ENCODE results near the gene PLAGL2. TPM values are rescaled to one million over a fixed set of nuclear protein-coding genes. Genes with fewer than 3 reads are reported as not detected.
"Not testable (repeated sequence)": the region's sequence is repeated elsewhere in the genome, so short reads cannot be mapped to it uniquely, and the experiment has no call there.

Gene PLAGL2
- total RNA-seq, 1 donor from 2014 or later = 17.4 TPM

DNA sequence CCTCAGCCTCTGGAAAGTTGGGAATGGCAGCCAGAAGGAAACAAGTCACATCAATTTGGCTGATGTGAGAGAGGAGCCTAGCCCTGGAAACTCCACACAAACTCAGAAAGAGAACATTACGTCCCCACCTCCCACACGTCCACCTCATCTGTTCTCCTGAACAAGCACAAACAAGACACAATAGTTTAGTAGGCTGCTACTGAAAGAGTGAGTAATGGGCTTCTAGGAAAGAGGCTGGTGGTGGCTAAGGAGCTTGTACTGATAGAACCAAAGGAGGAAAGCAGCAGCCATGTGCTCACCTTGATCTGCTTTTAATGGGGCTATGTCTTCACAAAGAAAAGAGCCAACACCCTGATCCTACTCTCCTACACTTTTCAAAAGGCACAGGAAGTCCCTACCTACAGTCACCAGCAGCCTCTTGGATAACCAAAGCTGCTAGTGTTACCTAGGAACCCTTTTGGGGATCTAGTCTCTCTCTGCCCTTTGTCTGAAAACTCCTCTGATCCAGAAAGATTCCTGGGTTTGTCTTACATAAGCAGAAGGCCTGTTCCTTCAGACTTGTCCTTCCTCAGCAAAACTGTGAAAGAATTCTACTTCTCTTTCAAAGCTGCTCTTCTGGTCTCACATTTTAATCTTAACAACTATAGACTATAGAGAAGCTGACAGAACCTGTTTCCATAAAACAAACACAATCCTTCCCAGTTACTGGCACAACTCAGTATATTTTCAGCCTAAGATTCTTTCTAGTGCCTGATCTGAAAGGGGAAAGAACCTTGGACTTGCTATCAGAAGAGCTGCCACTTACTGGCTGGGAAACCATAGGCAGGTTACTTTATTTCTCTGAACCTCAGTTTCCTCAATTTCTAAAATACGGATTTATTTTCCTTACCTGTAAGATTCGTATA lies 3.1 kb downstream of the PLAGL2 start:
- DNase-seq (ENCODE audit: low spot score) = no peak

DNA sequence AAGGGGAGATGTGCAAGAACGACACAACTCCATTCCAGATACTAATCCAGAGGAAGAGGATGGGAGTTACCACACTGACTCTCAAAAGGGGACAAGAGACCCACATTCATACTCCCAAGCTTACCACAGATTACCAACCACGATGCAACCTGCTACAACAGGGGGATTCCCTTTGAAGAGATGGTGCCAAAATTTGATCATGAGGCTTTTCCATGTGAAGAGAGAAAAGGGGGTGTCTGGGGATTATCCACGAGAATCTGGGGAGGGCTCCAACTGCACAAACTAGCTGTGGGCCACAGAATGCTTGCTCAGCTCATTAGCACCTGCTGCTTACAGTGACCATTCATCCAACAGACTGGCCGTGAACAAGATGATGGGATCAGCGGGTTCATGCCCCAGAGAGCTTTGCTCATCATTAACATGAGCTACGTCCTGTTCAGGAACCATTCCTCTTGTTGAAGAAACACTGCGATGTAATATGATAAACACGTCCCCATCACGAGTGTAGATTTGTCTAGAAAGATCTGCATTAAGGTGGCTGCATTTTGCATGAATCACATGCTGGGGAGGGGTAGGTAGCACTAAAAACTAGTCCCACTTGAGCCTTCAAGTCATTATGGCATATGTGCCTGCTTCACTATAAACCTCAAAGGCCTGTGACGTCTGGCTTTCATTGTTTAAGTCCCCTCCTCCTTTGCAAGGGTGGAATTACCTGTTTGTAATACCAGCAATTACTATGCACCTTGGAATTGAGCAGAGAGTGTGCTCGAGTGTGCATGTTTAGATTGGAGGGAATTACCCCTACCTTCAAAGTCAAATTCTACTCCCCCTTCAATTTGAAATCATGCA lies 4.0 kb downstream of the PLAGL2 start:
- no peak for DNase-seq (ENCODE audit: low spot score)

DNA sequence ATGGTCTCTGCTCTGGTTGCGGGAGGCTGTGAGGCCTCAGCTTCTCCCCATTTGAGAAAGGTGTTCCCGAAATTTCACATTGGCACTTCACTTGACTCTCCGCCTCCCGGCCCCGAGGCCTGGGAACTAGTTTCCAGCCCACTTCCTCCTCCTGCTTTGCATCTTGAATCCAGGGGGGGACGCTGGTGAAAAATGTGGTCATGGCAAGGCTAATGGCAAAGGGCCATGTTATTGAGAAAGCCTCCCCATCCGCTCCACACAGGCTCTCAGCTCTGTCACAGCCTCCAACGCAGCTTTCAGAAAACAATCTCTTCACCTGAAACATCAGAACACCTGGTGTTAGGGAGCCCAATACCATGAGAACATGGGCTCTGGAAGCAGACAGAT lies 5.6 kb downstream of the PLAGL2 start:
- DNase-seq (ENCODE audit: low spot score) = no peak

DNA sequence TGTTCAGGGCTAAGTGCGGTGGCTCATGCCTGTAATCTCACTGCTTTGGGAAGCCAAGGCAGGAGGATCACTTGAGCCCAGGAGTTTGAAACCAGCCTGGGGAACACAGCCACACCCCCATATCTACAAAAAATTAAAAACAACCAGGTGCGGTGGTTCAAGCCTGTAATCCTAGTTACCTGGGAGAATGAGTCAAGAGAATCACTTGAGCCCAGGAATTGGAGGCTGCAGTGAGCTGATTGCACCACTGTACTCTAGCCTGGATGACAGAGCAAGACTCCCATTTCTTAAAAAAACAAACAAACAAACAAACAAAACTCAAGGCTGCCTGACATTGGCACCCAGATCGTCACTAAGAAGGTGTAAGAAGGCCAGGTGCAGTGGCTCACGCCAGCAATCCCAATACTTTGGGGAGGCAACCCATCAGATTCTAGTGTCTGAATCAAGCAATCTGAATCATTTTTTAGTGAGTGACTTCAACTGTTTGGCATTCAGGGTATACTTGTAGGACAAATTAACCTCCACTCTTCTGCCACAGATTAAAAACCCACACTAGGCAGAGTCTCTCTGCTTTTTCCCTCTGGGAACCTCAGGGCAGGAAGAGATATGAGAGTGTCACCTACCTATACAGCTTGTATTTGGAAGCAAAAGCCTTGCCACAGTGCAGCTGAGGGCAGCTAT lies 6.1 kb downstream of the PLAGL2 start:
- no peak for DNase-seq (ENCODE audit: low spot score)

DNA sequence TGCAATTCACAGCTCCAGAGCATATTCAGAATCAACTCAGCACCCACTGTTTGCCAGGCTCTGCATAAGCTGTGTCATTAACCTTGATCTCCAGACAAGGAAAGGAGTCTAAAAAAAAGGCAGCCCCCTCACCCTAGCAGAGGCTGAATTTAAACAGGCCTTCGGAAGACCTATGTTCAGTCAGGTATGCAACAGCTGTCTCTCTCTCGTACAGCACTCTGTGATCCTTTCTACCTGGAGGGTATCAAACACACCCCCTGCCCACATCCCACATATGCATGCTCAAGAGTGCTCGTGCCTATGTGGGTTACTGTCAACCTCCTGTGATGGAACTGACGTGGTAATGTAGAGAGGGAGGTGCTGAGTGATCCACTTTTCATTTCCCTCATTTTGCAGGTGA lies 8.5 kb downstream of the PLAGL2 start:
- DNase-seq (ENCODE audit: low spot score) = no peak

DNA sequence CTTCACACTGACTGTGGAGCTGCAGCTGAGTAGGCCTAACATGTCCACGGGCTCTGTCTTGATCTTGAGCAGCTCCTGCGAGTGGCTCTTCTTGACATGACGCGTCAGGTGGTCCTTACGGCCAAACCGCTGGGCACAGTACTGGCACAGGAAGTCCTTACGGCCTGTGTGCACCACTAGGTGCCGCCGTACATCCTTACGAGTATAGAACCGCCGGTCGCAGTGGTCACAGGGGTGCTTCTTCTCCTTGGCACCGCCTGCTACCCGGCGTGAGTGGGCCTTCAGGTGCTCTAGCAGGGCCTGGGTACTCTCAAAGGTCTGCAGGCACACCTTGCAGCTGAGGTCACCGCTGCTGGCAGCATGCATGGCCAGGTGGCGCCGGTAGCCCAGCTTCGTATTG lies 10.4 kb downstream of the PLAGL2 start:
- DNase-seq (ENCODE audit: low spot score) = not testable (repeated sequence)

DNA sequence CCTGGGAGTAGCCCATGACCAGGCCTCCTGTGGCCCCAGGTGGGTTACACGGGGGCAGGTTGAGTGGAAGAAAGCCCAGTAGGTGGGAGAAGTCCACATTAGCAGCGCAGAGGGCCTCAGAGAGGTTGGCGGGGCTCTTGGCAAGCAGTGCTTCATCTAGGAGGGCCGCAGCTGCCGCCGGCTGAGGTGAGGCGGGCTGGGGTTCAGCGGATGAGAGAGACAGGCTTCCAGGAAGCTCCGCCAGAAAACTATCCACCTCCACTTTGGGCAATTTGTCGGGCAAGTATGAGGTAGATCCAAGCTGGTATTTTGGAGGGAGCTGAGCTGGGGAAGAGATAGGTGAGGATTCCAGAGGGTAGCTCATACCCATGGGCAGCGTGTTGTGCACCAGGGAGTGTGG lies 10.9 kb downstream of the PLAGL2 start:
- DNase-seq (ENCODE audit: low spot score) = not testable (repeated sequence)

DNA sequence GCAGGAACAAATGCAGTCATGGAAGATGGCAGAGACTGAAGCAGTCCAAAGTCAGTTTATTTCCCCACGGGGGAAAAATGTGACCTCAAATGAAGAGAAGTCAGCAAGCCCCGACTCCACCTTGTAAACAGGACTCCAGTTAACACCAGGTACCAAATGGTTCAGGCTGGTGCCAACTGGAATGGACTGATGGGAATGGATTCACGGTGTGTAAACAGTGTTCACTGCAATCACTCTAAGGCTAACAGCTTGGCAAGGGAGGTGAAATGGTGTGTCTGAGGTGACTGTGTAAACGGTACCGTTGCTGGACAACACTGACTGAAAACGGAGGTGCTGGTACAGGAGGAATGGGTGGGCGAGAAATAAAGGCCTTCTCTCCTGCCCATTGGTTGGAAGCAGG lies 12.0 kb downstream of the PLAGL2 start:
- DNase-seq (ENCODE audit: low spot score) = no peak

DNA sequence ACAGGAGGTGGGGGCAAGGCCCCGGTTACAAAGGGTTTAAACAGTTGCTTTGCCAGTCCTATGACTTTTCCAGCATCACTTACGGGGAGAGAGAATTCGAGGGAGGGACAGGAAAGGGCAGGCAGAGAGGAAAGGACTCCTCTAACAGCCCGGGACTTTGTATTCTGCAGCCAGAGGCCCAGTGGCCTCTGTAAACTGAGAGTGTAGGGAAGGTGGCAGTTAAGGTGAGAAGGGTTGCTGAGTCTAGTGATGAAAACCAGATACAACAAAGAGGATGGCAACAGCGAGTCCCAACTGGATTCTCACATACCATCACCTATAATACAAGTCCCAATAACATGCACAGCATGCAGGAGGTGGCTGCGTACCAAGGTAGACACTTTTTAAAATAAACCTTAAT lies 13.5 kb downstream of the PLAGL2 start:
- DNase-seq (ENCODE audit: low spot score) = no peak

DNA sequence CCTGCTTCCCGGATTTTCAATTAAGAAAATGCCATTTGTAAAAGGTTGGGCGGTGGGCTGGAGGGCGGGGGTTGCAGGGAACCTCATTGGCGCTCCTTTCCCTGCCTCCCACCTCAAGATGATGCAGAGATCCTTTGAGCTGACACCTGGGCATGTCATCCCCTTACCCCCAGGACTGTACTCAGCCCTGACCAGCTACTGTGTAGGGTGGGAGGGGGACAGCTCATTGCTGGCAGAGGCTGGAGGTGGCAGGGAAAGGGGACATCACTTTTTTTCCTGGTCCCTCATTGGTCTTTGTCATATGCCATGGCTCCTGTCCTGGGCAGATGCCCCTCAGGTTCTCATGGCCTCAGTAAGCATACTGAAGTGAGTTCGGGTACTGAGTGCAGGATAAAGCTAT lies 14.2 kb downstream of the PLAGL2 start:
- DNase-seq (ENCODE audit: low spot score) = not testable (repeated sequence)

DNA sequence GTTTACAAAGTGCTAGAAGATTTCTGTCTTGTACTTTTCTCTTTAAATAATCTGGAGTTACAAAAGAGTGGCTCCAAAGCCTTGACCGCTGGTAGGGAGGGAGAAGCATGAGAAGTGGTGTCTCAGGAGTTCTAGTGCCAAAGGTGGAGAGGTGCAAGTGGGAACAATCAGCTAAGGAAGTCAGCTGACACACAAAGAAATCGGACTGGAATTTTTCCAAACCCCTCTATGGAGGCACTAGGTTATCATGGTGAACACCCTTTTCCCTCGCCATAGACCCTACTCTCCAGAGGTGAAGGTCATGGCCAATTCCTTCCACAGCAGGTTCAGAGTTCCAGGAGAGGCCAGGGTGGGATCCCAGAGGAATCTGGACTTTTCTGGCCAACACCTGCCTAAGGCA lies 14.8 kb downstream of the PLAGL2 start:
- DNase-seq (ENCODE audit: low spot score) = no peak

DNA sequence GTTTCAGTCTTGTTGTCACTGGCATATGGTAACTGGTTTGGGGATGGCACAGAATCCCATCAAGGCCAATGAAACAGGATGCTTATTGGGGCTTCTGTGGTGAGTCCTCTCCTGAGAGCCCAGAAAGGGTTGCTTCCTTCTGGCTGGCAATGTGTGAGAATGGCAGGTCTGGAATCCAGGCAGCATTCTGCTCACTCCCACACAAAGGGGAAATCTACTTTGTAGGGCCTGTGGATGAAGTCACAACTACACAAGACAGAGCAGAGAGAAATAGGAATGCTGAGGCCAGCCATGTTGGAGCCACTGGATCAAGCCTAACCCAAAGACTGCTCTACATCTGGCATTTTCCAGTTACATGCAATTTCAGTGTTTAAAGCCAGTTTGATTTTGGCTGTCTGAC lies 15.7 kb downstream of the PLAGL2 start:
- no peak for DNase-seq (ENCODE audit: low spot score)

DNA sequence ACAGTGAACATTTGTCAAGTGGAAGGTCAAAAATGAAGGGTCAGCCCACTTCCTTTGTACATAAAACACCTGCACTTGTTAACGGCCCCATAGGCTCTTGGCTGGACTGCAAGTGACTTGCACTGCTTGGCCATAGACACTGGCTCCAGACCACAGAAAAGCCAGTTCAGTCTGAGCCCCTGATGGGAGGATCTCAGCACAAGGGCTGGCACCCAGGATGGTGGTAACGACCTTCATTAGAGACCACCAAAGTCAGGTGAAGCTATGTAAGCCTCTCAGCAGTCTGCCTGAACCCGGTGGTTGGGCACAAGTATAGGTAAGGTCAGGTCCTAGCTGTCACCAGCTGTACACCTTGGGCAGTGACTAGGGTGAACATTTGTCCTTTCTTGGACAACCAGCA lies 16.1 kb downstream of the PLAGL2 start:
- no peak for DNase-seq (ENCODE audit: low spot score)

DNA sequence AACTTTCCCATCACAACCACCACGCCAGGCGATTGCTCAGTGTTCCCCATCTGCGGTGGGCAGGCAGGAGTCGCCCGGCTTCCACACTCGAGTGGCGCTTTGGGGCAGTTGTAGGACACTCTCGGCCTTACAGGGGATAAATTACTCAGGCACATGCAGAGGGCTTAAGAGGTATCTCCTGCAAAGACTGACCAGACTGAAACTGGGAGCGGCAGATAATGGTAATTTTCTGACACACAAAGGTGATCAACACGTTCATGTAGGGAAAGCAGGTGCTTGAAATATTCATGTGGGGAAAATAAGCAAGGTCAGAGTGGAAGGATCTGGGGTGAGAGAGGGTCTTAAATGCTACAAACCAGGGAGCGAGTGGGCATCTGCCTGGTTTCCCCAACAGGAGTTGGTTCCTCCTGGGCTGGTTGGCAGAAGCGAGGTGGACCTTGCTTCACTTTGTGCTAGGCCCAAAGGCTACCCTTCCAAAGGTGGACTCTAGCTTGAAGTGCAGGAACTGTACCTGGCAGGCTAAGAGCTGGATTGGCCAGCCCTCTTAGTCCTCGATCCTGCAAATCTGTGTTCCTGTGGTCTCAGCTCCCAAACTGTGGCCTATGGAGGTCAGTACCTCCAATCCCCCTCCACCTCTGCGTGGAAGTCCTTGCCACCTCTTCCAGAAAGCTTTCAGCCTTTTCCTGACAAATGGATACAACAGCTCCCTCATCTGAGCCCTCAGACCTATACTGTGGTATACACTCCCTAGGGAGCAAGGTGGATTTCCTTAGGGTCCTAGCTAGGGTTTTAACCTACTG lies 16.7 kb downstream of the PLAGL2 start:
- no peak for DNase-seq (ENCODE audit: low spot score)

DNA sequence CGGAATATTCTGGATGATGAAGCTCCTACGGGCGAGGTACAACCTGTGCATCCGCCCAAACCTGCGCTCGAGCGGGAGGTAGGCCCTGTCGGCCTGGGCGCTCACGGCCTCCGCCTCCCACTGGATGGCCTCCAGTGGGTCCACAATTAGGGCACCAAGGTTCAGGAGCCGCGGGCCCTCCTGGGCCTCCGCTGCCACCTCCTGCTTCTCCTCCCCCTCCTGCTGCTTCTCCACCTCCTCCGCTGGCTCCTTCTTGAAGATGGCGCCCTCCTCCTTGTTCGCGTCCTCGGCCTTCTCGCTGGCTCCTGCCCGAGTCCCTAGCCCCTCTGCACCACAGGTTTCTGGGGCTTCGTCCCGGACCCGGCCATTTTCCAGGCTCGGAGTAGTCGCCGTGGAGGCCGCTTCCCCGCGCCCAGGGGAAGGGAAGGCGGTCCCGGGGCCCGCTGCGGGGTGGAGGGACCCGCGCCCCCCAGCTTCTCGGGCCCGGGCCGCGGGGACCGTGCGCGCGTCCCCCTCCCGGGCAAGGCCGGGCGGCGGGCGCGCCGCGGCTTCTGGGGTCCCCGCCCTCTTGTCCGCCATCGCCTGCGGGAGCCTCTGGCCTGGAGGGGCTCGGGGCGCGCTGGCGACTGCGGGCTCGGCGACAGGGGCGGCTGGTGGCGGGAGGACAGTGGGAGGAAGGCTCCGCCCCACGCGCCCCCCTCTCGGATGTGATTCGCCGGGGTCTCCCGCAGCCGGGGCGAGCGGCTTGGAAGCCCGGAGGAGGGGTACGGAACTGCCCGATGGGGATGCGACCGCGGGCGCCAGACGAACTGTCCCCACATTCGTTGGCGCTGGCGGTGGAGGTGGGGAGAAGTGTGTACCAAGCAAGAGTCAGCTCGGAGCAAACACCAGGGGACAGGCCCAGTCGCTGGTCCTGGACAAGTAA lies 17.6 kb downstream of the PLAGL2 start:
- peak; percentile 67 for DNase-seq (ENCODE audit: low spot score)

DNA sequence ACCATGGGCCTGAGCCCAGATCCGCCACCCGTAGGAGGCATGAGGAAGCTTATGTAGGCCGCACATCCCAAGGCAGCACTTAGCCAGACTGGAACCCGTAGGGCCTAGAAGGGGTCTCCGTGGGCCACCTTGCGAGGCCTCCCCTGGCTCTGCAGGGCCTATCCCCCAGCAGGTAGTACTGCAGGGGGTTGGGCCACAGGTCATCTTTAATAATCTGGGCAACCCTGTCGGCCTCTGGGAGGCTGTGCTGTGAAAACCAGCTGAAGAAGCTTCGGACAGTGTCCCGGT lies 18.5 kb downstream of the PLAGL2 start:
- DNase-seq (ENCODE audit: low spot score) = no peak

DNA sequence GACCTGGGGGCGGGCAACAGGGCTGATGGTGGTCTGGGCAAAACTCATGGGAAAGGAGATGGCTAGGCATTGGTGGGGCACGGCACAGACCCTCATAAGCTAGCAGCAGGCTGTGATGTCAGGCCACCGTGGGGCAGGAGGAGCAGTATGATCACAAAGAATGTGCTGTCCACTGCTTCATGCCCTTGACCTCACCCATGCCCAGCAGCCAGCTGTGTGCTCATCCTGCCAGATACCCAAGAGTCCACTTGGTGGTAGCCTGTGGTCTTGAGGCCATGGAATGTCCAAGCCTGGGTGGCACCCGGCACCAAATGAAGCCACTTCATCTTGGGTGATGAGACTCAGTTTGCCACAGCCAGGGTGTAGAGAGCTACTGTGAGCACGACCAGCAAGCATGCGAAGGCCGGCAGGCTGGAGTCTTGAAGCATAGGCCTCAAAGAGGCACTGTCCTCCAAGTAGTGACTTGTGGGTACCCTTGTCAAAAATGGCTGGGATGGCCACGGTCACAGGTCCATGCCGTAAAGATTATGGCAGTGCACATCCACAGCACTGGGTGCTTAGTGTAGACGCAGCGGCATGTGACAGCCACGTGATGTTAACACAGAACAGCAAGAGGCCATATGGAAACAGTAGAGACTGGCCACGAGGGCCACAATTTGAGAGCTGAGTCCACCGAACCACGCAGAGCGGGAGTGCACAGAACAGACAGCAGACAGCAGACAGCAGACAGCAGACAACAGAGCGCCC lies 19.0 kb downstream of the PLAGL2 start:
- DNase-seq (ENCODE audit: low spot score) = no peak

DNA sequence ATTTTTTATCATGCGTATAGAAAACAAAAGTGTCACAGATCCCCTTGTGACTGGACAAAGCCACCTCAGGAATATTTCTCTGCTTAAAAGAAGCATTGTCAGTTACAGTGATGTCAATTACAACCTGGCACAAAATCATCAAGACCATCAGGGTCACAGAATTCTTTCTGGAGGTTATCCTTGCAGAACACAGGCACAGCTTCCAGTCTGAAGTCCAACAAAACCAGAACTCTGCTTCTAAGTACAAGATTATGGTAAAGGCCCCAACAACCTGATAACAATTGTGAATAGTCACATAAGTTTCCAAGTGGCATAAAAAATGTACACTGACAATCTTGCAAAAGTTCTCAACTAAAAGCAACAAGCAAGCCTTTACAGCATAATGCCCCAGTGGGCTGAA lies 21.0 kb downstream of the PLAGL2 start:
- DNase-seq (ENCODE audit: low spot score) = no peak

DNA sequence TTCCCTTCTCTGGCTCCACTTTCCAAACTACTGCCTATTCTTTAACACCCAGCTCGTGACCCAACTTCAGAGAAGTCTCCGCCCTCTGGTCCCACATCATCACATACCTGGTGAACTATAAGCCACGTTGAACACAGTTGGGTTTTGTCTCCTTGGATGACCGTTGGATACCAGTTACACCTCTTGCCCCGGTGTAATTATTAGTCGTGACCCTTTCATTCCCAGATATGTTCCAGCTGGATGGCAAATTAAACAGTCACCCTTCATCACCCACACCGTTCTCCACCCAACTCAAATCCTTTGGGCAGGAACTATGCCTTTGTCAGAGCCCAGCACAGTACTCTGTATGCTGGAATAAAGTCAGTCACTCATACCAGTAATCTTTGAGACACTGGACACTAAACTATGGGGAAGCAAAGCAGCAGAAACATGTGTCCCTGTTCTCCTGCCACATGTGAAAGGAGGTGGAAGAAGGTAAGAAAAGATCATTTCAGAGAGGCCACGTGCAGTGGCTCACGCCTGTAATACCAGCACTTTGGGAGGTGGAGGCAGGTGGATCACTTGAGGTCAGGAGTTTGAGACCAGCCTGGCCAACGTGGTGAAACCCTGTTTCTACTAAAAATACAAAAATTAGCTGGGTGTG lies 22.5 kb downstream of the PLAGL2 start:
- no peak for DNase-seq (ENCODE audit: low spot score)

Measured in ureter (tissue), 1 donor.